GM20000 (cell line): ENCODE measurements around the gene CR1.
"Not testable (repeated sequence)": the region's sequence is repeated elsewhere in the genome, so short reads cannot be mapped to it uniquely, and the experiment has no call there.

Experiments
- DNase-seq: peaks from one replicate; pipeline ENCODE4 v3.0.0; 2012; ENCODE audit warnings: low spot score
- TF ChIP-seq, protein P1 (sequence below): IDR thresholded peaks from 2 replicates; pipeline ENCODE4 v1.5.1; 2012; ENCODE audit warnings: mild to moderate bottlenecking, control low read depth; ENCODE audit errors: extremely low read depth, missing control alignments

Gene CR1

DNA sequence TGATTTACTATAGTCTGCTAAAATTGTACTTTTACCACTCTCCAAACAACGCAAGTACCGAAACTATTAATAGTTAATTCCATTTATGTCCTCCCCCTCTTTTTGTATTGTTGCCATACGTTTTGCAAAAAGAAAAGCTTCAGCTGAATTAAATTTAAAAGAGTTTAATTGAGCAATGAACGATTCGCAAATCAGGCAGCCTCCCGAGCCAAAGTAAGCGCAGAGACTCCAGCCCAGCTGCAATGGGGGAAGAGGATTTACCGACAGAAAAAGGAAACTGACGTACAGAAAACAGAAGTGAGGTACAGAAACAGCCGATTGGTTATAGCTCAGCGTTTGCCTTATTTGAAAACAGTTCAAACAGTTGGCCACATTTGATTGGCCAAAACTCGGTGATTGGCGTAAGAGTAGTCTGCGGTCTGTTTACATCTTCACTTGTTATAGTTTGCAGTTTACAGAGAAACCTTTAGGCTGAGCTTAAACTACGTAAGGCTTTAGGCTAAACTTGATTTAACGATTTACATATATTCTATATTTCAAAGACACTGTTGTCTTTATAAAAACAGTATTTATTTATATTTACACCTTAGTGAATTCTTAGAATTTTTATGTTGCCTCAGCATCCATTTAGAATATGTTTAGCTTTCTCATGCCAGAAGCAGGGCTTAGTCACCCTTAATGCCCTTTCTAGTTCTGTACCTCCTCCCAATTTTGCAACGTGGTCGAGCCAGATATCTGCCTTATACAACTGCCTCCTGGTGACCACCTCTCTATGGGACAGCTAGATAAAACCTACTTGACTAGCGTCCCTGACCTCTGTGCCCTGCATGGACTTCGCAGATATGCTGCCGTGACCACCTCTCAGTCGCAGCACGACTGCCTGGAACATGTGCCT is 23.8 kb downstream of the CR1 start:
- no peak for DNase-seq
- TF ChIP-seq, protein P1, sequence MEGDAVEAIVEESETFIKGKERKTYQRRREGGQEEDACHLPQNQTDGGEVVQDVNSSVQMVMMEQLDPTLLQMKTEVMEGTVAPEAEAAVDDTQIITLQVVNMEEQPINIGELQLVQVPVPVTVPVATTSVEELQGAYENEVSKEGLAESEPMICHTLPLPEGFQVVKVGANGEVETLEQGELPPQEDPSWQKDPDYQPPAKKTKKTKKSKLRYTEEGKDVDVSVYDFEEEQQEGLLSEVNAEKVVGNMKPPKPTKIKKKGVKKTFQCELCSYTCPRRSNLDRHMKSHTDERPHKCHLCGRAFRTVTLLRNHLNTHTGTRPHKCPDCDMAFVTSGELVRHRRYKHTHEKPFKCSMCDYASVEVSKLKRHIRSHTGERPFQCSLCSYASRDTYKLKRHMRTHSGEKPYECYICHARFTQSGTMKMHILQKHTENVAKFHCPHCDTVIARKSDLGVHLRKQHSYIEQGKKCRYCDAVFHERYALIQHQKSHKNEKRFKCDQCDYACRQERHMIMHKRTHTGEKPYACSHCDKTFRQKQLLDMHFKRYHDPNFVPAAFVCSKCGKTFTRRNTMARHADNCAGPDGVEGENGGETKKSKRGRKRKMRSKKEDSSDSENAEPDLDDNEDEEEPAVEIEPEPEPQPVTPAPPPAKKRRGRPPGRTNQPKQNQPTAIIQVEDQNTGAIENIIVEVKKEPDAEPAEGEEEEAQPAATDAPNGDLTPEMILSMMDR, result no peak

DNA sequence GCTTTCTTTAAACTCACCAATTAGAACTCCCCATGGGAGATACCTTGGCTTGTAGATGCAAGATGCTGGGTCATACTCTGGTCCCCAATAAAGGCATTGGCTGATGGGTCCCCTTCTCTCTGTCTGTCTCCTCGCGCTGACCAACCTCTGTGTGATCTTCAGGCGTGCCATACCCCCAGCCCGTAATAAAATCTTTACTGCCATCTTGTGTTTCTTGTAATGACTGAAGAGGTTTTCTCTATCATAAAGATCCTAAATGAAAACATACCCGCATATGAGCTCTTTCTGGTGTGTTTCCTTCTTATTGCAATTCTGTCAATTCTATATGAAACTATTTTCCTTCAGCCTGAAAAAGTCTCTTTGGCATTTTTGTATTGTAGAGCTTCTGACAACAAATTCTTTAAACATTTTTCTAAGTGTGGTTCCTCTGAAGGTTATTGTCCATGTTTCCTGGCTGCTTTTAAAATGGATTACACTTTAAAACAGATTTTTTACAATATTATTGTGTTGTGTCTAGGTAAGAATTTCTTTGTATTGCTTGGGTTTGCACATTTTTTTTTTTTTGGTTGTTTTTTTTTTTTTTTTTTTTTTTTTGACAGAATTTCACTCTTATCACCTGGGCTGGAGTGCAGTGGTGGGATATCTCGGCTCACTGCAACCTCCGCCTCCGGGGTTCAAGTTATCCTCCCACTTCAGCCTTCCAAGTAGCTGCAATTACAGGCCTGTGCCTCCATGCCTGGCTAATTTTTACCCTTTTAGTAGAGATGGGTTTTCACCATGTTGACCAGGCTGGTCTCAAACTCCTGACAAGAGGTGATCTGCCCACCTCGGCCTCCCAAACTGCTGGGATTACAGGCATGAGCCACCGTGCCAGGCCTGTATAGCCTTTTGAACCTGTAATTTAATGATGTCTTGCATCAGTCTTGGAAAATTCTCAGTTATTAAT is 24.7 kb downstream of the CR1 start:
- not testable (repeated sequence) for DNase-seq

DNA sequence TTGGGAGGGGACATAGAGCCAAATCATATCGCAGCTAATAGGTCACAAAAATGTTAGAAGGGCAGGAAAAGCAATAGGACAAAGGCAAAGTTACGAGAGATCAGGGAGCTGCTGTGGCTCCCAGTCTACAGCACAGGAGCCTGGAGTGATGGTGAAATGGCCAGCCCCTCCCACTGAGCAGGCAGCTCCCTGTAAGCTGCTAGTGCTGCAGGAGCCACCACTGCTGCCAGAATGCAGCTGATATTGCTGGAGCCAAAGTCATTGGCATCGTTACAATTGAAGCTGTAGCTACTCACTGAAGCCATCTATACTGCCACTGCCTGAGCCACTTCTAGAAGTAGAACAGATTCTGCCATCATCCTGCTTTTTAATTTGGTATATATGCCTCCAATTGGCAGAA is 29.3 kb downstream of the CR1 start:
- DNase-seq, result not testable (repeated sequence)

DNA sequence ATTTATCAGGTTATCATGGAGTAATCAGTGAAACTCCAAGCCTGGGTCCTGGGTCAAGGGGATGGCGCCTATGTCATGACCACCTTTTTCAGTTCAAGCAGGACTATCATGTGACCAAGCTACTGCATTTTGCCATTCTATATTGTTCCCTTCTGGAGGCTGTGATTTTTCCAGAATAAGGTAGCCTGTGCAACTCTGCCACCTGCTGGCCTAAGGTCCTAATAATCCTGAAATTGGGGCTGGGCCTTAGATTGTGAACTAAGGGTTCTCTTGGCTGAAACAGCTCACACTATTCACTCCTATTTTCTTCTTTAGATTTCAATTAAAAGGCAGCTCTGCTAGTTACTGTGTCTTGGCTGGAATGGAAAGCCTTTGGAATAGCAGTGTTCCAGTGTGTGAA is 32.4 kb downstream of the CR1 start:
- not testable (repeated sequence) for DNase-seq

DNA sequence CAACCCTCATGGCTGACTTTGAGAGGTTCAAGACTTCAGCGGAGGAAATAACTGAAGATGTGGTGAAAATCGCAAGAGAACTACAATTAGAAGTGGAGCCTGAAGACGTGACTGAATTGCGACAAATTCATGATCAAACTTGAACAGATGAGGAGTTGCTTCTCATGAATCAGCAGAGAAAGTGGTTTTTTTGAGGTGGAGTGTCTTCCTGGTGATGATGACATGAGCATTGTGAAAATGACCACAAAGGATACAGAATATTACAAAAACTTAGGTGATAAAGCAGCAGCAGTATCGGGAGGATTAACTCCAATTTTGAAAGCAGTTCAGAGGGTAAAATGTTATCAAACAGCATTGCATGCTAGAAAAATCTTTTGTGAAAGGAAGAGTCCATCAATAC is 40.3 kb downstream of the CR1 start:
- not testable (repeated sequence) for DNase-seq

DNA sequence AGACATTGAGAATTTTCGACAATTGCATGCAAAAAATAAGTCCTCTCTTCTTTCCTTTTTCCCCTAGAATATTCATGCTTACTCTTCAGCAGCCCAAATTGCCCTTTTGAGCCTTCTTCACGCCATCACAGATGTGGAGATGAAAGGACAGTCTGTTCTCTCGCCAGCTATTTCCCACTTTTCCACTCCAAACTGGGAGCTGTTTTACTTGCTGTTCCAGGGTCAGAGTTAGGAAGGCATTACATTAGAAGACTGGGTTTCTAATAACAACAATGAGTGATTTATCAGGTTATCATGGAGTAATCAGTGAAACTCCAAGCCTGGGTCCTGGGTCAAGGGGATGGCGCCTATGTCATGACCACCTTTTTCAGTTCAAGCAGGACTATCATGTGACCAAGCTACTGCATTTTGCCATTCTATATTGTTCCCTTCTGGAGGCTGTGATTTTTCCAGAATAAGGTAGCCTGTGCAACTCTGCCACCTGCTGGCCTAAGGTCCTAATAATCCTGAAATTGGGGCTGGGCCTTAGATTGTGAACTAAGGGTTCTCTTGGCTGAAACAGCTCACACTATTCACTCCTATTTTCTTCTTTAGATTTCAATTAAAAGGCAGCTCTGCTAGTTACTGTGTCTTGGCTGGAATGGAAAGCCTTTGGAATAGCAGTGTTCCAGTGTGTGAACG is 50.9 kb downstream of the CR1 start:
- DNase-seq, result not testable (repeated sequence)

DNA sequence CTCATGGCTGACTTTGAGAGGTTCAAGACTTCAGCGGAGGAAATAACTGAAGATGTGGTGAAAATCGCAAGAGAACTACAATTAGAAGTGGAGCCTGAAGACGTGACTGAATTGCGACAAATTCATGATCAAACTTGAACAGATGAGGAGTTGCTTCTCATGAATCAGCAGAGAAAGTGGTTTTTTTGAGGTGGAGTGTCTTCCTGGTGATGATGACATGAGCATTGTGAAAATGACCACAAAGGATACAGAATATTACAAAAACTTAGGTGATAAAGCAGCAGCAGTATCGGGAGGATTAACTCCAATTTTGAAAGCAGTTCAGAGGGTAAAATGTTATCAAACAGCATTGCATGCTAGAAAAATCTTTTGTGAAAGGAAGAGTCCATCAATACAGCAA is 58.9 kb downstream of the CR1 start:
- DNase-seq, result not testable (repeated sequence)

DNA sequence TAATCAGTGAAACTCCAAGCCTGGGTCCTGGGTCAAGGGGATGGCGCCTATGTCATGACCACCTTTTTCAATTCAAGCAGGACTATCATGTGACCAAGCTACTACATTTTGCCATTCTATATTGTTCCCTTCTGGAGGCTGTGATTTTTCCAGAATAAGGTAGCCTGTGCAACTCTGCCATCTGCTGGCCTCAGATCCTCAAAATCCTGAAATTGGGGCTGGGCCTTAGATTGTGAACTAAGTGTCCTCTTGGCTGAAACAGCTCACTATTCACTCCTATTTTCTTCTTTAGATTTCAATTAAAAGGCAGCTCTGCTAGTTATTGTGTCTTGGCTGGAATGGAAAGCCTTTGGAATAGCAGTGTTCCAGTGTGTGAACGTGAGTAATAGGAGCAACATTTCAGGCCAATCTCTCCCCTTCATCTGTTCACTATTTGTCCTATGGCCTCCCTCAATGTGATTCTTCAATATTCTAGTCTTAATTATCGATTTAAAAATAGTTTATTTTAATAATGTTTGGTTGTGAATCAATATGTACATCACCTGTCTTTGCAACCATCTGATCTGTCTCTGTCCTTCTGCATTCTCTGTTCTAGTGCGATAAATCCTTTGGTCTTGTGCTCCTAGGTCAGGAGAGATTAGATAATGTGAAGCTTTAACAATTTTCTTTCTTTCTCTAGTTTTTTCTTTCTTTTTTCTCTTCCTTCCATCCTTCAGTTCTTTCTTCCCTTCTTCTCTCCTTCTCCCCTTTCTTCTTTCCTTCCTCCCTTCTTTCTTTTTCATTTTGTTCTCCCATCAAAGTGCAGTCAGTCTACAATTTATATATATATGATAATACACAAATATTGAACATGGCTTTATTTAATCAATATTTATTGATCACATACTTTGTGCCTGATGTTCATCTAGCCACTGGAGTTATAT is 69.8 kb downstream of the CR1 start:
- DNase-seq, result no peak
- TF ChIP-seq, protein P1, result no peak

DNA sequence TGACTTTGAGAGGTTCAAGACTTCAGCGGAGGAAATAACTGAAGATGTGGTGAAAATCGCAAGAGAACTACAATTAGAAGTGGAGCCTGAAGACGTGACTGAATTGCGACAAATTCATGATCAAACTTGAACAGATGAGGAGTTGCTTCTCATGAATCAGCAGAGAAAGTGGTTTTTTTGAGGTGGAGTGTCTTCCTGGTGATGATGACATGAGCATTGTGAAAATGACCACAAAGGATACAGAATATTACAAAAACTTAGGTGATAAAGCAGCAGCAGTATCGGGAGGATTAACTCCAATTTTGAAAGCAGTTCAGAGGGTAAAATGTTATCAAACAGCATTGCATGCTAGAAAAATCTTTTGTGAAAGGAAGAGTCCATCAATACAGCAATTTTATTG is 76.0 kb downstream of the CR1 start:
- DNase-seq, result not testable (repeated sequence)

DNA sequence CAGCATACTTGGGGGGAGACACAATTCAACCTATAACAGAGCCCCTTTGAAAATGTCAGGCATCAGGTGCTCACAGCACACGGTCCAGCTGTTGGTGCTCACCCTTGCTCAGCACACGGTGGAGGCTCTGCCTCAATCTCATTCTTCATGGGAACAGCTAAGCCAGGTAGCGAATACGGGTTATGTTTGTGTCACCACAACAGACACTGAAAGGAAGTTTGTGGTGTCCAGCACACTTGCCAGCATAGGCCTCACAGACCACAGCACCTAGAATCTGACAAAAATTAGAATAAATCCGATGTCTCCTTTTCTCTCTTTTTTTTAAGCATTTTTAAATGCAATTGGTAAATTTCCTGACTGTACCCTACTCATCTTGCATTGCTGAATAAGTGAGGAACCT is 77.1 kb downstream of the CR1 start:
- DNase-seq, result not testable (repeated sequence)

DNA sequence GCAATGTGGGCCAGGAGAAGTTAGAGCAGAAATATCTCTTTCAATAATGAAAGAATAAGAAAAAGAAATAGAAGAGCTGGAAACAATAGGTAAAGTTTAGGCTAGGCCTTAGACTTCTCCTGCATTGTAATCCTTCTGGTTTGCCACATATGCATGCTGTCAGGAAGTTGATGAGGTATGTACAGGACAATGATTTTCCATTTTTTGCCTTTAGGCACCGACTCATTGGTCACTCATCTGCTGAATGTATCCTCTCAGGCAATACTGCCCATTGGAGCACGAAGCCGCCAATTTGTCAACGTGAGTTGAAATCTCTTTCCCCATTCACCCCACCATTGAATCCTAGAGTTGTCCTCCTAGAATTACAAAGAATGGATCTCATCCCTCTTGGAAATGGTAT is 79.4 kb downstream of the CR1 start:
- DNase-seq, result not testable (repeated sequence)
